ENCODE results near the gene KAZN. TPM values are rescaled to one million over a fixed set of nuclear protein-coding genes. Genes with fewer than 3 reads are reported as not detected.

KAZN gene
- total RNA-seq, 2 donors from 2014 or later, result 9.8 to 12.2 TPM

DNA sequence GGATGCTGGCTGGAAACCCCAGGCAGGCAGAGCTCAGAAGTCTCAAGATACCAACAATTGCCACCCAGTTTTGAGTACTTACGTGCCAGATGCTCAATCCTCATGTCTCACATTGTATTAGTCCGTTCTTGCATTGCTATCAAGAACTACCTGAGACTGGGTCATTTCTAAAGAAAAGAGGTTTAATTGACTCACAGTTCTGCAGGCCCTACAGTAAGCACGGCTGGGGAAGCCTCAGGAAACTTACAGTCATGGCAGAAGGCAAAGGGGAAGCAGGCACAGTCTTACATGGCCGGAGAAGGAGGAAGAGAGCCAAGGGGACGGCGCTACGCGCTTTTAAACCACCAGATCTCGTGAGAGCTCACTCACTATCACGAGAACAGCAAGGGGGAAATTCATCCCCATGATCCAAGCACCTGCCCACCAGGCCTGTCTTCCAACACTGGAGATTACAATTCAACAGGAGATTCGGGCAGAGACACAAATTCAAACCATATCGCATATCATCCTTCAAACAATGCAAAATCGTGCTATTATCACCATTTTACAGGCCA, 58.0 kb downstream of the KAZN start:
- Histone ChIP-seq H3K4me1 (no peaks in the 10 kb centered on the region), H3K9ac (ENCODE audit: low read depth in 2 of 2, low read length in 2 of 2) (no peak overlapping the region), H3K9me3 (no peaks in the 10 kb centered on the region), H3K4me3 (no peak overlapping the region), H3K36me3 (no peaks in the 10 kb centered on the region), H3K27ac (no peak overlapping the region), H3K27me3 (no peaks in the 10 kb centered on the region)
- TF ChIP-seq, protein P1, sequence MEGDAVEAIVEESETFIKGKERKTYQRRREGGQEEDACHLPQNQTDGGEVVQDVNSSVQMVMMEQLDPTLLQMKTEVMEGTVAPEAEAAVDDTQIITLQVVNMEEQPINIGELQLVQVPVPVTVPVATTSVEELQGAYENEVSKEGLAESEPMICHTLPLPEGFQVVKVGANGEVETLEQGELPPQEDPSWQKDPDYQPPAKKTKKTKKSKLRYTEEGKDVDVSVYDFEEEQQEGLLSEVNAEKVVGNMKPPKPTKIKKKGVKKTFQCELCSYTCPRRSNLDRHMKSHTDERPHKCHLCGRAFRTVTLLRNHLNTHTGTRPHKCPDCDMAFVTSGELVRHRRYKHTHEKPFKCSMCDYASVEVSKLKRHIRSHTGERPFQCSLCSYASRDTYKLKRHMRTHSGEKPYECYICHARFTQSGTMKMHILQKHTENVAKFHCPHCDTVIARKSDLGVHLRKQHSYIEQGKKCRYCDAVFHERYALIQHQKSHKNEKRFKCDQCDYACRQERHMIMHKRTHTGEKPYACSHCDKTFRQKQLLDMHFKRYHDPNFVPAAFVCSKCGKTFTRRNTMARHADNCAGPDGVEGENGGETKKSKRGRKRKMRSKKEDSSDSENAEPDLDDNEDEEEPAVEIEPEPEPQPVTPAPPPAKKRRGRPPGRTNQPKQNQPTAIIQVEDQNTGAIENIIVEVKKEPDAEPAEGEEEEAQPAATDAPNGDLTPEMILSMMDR (IDR thresholded peaks at IDR 0.05), result no peak
- DNase-seq, result no peak
- intact Hi-C loops (cut with DNase I), result no loop called here

DNA sequence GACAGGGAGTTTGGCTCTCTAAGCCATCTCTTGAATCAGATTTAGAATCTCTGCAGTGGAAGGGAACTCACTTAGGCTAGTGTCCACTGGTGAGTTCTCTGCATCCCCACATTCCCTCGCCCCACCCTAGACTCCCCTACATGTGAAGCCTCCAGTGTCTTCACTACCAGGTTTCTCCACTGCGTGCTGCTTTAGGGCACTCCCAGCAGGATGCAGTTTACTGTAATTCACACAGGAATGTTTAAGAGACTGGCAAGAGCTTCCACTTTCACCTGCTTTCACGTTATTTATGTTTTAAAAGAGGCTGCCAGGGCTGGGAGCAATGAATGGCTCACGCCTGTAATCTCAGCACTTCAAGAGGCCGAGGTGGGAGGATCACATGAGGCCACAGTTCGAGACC, 60.2 kb downstream of the KAZN start:
- H3K36me3 ChIP-seq, result no peaks in the 10 kb centered on the region
- no peak overlapping the region for H3K9ac ChIP-seq (ENCODE audit: low read depth in 2 of 2, low read length in 2 of 2)
- H3K27me3 ChIP-seq, result no peaks in the 10 kb centered on the region
- no peaks in the 10 kb centered on the region for H3K4me1 ChIP-seq
- TF ChIP-seq, protein P1 (IDR thresholded peaks at IDR 0.05), result no peak
- no peak overlapping the region for H3K4me3 ChIP-seq
- intact Hi-C loops (cut with DNase I), result no loop called here
- H3K9me3 ChIP-seq, result no peaks in the 10 kb centered on the region
- H3K27ac ChIP-seq, result no peak overlapping the region
- DNase-seq, result no peak

DNA sequence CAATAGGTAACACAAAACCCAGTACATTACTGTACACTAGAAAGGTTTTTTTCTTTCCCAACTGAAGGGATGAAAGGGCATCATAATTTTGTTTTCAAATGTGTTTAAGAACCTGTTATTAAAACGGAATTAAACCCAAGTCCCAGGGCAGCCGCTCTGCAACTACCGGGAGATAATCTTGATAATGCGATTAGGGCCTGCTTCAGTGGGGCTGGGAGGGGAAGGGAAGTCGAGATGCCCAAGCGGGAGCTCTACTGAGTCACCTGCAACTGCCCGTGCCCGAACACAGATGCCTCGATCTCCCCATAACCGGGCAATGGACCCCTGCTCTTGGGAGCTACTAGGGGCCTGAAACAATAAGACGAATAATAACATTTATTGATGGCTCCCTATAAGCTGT, 61.4 kb downstream of the KAZN start:
- TF ChIP-seq, protein P1 (IDR thresholded peaks at IDR 0.05), result no peak
- Histone ChIP-seq H3K27me3 (no peaks in the 10 kb centered on the region), H3K9ac (ENCODE audit: low read depth in 2 of 2, low read length in 2 of 2) (no peak overlapping the region), H3K36me3 (no peaks in the 10 kb centered on the region), H3K27ac (no peak overlapping the region), H3K4me3 (no peak overlapping the region), H3K9me3 (no peaks in the 10 kb centered on the region), H3K4me1 (no peaks in the 10 kb centered on the region)
- no peak for DNase-seq
- intact Hi-C loops (cut with DNase I), result no loop called here

DNA sequence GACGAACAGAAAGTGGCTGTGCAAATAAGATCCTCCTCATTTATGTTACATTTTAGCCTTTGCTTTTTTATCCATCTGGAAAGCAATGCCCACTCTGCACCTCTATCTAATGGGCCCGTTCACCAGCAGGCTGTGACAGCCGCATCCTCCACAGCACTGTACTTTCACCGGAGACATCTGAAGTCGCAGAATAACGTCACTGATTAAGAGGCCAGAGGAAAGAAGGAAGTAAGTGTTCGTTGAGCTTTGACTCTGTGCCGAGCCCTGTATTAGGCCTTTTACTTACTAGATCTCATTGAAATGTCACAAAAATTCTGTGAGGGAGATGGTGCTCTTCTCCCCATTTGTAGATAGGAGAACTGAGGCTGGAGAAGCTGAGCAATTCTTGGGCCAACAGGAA, 62.3 kb downstream of the KAZN start:
- Histone ChIP-seq H3K9ac (ENCODE audit: low read depth in 2 of 2, low read length in 2 of 2) (no peak overlapping the region), H3K9me3 (no peaks in the 10 kb centered on the region), H3K4me1 (no peaks in the 10 kb centered on the region), H3K4me3 (no peak overlapping the region), H3K36me3 (no peaks in the 10 kb centered on the region), H3K27me3 (no peaks in the 10 kb centered on the region), H3K27ac (no peak overlapping the region)
- intact Hi-C loops (cut with DNase I), result no loop called here
- DNase-seq, result no peak
- TF ChIP-seq, protein P1 (IDR thresholded peaks at IDR 0.05), result no peak

DNA sequence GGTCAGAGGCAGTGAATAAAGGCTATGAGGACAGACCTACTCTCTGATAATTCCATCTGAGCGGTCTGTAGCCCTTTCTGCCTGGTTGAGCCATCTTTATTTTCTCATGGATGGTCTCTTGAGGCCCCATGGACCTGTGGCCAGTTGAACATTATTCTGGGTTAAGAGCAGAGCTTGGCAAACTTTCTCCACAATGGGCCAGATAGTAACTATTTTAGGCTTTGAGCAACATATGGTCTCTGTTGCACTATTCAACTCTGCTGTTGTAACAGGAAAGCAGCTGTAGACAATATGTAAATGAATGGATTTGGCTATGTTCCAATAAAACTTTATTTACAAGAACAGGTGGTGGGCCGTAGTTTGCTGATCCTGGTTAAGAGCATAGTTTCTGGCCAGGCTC, 62.7 kb downstream of the KAZN start:
- TF ChIP-seq, protein P1 (IDR thresholded peaks at IDR 0.05), result no peak
- H3K9me3 ChIP-seq, result no peaks in the 10 kb centered on the region
- H3K27ac ChIP-seq, result no peak overlapping the region
- no peaks in the 10 kb centered on the region for H3K4me1 ChIP-seq
- no peak overlapping the region for H3K9ac ChIP-seq (ENCODE audit: low read depth in 2 of 2, low read length in 2 of 2)
- H3K36me3 ChIP-seq, result no peaks in the 10 kb centered on the region
- no peak overlapping the region for H3K4me3 ChIP-seq
- DNase-seq, result no peak
- intact Hi-C loops (cut with DNase I), result no loop called here
- H3K27me3 ChIP-seq, result no peaks in the 10 kb centered on the region

Measured in colonic mucosa (tissue), 4 donors.